ENCODE measurements around the gene PGAP3.

DNA sequence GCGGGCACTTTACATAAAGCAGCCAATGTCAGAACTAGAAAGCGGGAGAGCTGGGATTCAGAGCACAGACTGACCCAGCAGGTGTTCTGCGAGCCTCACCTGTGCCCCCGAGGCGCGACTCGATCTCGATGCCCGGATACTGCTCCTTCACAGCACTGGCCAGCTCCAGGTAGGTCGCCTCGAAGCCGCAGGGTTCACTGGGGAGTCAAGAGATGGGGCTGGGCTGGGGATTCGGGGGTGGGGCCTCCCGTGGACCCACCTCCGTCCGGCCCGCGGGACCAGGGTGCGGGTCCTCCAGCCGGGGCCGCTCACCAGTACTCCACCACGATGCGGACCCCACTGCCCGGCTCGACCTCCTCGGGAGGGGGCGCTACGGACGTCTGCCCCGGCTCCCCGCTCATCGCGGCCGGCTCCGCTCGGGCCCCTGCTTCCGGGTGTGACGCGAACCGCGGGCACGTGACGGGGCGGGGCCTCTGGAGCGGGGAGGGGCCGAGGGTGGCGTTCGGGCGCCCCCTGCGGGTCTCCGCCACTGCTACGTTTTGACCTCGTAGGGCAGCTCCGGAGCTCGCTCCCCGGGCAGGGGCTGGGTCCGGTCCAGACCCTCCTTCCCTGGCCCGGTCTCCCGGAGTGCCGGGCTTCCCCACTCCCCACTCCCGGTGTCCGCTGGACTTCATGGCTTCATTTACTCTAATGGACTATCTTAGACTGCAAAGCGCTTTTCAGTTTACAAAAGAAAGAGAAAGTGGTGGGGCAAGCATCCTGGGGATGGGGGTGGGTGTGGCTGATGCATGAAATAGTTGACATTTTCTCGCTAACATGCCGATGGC lies 42.5 kb upstream of the PGAP3 start, which contains the start of gene MIEN1:
- TF ChIP-seq, protein P1, sequence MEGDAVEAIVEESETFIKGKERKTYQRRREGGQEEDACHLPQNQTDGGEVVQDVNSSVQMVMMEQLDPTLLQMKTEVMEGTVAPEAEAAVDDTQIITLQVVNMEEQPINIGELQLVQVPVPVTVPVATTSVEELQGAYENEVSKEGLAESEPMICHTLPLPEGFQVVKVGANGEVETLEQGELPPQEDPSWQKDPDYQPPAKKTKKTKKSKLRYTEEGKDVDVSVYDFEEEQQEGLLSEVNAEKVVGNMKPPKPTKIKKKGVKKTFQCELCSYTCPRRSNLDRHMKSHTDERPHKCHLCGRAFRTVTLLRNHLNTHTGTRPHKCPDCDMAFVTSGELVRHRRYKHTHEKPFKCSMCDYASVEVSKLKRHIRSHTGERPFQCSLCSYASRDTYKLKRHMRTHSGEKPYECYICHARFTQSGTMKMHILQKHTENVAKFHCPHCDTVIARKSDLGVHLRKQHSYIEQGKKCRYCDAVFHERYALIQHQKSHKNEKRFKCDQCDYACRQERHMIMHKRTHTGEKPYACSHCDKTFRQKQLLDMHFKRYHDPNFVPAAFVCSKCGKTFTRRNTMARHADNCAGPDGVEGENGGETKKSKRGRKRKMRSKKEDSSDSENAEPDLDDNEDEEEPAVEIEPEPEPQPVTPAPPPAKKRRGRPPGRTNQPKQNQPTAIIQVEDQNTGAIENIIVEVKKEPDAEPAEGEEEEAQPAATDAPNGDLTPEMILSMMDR (IDR thresholded peaks at IDR 0.05): peak; percentile 91 to 94 (median 91)
- peak; percentile 33 to 89 for TF ChIP-seq POLR2A (IDR thresholded peaks at IDR 0.05)

Data from uterus (tissue), 2 donors.